D721Med (cell line): ENCODE measurements around the gene GP5.

ENCODE experiments used
- DNase-seq: peaks from one replicate; pipeline ENCODE4 v3.0.0; 2011; ENCODE audit warnings: low spot score; ENCODE audit not compliant: insufficient read length
- FAIRE-seq: peaks from 2 replicates; lab custom pipeline; 2011; peaks lifted over from hg19 to GRCh38; lab: Jason Lieb, UNC
- TF ChIP-seq, protein P1 (sequence below): IDR thresholded peaks from 2 replicates; pipeline ENCODE4 v1.5.1; 2012; ENCODE audit warnings: mild to moderate bottlenecking, control low read depth; ENCODE audit not compliant: insufficient read depth; ENCODE audit errors: missing control alignments

GP5 gene

DNA sequence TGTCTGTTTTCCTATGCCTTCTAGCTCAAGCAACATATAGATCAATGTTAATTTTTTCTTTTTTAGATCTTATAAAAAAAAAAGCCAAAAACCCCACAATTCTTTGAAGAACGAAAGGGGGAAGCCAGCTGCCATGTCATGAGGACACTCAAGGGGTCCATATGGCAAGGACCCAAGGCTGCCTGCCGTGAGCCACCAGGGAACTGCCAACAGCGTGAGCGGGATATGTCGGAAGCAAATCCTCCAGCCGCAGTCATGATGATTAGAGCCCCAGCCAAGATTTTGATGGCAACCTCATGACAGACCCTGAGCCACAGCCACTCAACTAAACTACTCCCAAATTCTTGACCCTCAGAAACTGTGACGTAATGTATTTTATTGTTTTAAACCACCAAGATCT, 6.5 kb downstream of the GP5 start:
- no peak for FAIRE-seq
- TF ChIP-seq, protein P1, sequence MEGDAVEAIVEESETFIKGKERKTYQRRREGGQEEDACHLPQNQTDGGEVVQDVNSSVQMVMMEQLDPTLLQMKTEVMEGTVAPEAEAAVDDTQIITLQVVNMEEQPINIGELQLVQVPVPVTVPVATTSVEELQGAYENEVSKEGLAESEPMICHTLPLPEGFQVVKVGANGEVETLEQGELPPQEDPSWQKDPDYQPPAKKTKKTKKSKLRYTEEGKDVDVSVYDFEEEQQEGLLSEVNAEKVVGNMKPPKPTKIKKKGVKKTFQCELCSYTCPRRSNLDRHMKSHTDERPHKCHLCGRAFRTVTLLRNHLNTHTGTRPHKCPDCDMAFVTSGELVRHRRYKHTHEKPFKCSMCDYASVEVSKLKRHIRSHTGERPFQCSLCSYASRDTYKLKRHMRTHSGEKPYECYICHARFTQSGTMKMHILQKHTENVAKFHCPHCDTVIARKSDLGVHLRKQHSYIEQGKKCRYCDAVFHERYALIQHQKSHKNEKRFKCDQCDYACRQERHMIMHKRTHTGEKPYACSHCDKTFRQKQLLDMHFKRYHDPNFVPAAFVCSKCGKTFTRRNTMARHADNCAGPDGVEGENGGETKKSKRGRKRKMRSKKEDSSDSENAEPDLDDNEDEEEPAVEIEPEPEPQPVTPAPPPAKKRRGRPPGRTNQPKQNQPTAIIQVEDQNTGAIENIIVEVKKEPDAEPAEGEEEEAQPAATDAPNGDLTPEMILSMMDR = no peak
- no peak for DNase-seq

GRCh38 chr3:194390835-194391234, 8.2 kb downstream of the GP5 start:
- TF ChIP-seq, protein P1 = no peak
- FAIRE-seq = no peak
- DNase-seq = no peak

DNA sequence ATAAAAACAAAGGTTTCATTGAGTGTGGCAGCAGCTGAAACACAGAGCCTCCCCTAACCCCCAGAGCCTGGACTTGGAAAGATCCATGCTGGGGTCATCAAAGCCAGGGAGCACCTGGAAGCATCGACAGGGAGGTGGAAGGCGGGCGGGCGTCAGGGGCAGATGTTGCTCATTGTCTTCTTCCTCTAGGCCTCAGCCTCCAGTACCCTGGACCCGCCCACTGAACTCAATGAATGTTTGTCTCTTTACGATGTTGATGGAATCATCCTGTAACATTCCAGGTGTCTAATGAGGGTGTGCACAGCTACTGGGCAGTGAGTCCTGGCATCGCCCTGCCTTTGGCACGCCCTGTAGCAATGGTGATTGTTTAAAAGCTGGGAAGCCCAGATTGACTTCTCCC, 9.8 kb downstream of the GP5 start:
- TF ChIP-seq, protein P1 = no peak
- FAIRE-seq (no peak), DNase-seq (no peak)

- TF ChIP-seq, protein P1 = no peak
- FAIRE-seq (no peak), DNase-seq (no peak)
Measured at GRCh38 chr3:194387926-194388418, 11.1 kb downstream of the GP5 start.

DNA sequence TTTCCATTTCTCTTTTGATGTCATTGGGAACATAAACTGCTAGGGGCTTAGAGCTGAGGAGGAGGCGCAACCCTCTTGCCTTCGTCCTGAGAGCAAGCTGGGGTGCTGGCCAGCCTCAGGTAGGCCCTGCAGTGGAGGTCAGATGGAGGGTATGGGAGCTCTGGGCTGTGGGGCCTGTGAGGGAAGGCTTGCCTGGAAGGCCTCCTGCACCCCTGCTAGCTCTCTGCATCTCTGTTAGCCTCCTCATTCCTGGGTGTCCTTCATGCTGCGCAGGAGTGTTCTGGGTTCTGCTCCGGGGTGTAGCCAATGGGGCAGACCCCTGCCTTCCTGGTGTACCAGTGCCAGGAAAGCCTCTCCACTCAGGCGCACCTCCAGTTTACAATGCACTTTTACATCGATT, 11.8 kb downstream of the GP5 start:
- no peak for DNase-seq
- FAIRE-seq = no peak
- TF ChIP-seq, protein P1 = no peak

GRCh38 chr3:194386648-194387047, 12.4 kb downstream of the GP5 start:
- FAIRE-seq (no peak), DNase-seq (no peak)
- TF ChIP-seq, protein P1 = no peak

DNA sequence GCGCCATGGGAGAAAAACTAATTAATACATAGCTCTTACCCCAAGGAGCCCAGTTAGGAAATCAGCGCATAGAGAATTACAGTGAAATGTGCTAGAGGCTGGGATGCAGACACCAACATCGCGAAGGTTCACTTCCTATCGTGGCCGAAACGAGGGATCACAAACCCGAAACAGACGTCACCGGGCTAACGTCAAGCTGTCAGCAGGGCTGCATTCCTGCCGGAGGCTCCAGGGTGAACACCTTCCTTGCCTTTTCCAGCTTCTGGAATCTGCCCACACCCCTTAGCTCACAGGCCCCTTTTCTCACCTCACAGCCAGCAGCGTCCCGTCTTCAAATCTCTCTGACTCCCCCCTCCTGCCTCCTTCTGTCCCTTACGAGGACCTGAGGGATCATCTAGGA, 13.0 kb downstream of the GP5 start:
- FAIRE-seq (no peak), DNase-seq (no peak)
- TF ChIP-seq, protein P1 = no peak
